Hepatocyte (in vitro differentiated cells): ENCODE data around the gene AGXT2. TPM values are rescaled to one million over a fixed set of nuclear protein-coding genes. Genes with fewer than 3 reads are reported as not detected.

Experiments
- DNase-seq: peaks from one replicate; pipeline ENCODE4 v3.0.0-alpha.2; 2016; ENCODE audit warnings: low spot score
- H2AFZ ChIP-seq: fragments of 200-600 bp; sonication (generic); 2 replicates; pipeline ENCODE4 v1.6.0; 2016; ENCODE audit warnings: antibody characterized with exemption, mild to moderate bottlenecking
- H3K27ac ChIP-seq: fragments of 200-600 bp; sonication (generic); 2 replicates; pipeline ENCODE4 v1.5.1; 2016; ENCODE audit warnings: mild to moderate bottlenecking
- H3K27me3 ChIP-seq: fragments of 200-600 bp; sonication (generic); 2 replicates; pipeline ENCODE4 v1.6.1; 2016
- H3K36me3 ChIP-seq: fragments of 200-600 bp; sonication (generic); replicated peaks from 2 replicates; pipeline ENCODE4 v1.5.1; 2016; ENCODE audit warnings: low read depth; ENCODE audit not compliant: insufficient read depth
- H3K4me1 ChIP-seq: fragments of 200-600 bp; sonication (generic); 2 replicates; pipeline ENCODE4 v1.5.1; 2016; ENCODE audit warnings: mild to moderate bottlenecking, moderate library complexity; ENCODE audit not compliant: insufficient read depth
- H3K4me2 ChIP-seq: fragments of 200-600 bp; sonication (generic); 2 replicates; pipeline ENCODE4 v1.6.0; 2016
- H3K4me3 ChIP-seq: fragments of 200-600 bp; sonication (generic); 2 replicates; pipeline ENCODE4 v1.5.1; 2016; ENCODE audit warnings: mild to moderate bottlenecking
- H3K79me2 ChIP-seq: fragments of 200-600 bp; sonication (generic); 2 replicates; pipeline ENCODE4 v1.6.0; 2017; ENCODE audit warnings: mild to moderate bottlenecking
- H3K9me2 ChIP-seq: fragments of 200-600 bp; sonication (generic); replicated peaks from 2 replicates; pipeline ENCODE4 v1.6.0; 2017; ENCODE audit warnings: mild to moderate bottlenecking; ENCODE audit not compliant: insufficient read depth
- H3K9me3 ChIP-seq: fragments of 200-600 bp; sonication (generic); 2 replicates; pipeline ENCODE4 v1.5.1; 2016; ENCODE audit warnings: low read depth, mild to moderate bottlenecking
- H4K20me1 ChIP-seq: fragments of 200-600 bp; sonication (generic); 2 replicates; pipeline ENCODE4 v1.6.0; 2016; ENCODE audit warnings: mild to moderate bottlenecking; ENCODE audit not compliant: insufficient read depth, poor library complexity, severe bottlenecking
- CTCF ChIP-seq: fragments of 200-600 bp; sonication (generic); IDR thresholded peaks from 2 replicates; pipeline ENCODE4 v1.5.1; 2016; ENCODE audit warnings: antibody characterized with exemption, mild to moderate bottlenecking; ENCODE audit not compliant: poor library complexity
- EZH2 ChIP-seq: fragments of 200-600 bp; sonication (generic); IDR thresholded peaks from 2 replicates; pipeline ENCODE4 v1.6.1; 2016; ENCODE audit warnings: antibody characterized with exemption, mild to moderate bottlenecking, borderline replicate concordance
- EZH2phosphoT487 ChIP-seq: fragments of 200-600 bp; sonication (generic); IDR thresholded peaks from one replicate; pipeline ENCODE4 v1.6.1; 2018; ENCODE audit warnings: antibody characterized with exemption, mild to moderate bottlenecking, low read depth, moderate library complexity; ENCODE audit not compliant: unreplicated experiment, severe bottlenecking
- WGBS: methylation state at CpG from one replicate; pipeline ENCODE4 v1.1.6; 2016; ENCODE audit warnings: low lambda C conversion rate; ENCODE audit errors: missing lambda C conversion rate; 5-methylcytosine and 5-hydroxymethylcytosine counted together
- polyA plus RNA-seq: library from polyadenylated mRNA; unstranded; fragments of >200 nt; fragmentation: Nextera tagmentation; extraction: Ambion mirVana; gene quantifications from 2 replicates; pipeline ENCODE4 v1.2.1, GENCODE V29; 2016
- total RNA-seq: library from RNA; depleted of rRNA; stranded (reverse); fragments of >200 nt; gene quantifications from 2 replicates; pipeline ENCODE4 v1.2.3, GENCODE V29; 2014

Gene AGXT2
- total and polyA plus RNA-seq, 2 experiments from 2014 or later, result 8.0 to 10.6 TPM

DNA sequence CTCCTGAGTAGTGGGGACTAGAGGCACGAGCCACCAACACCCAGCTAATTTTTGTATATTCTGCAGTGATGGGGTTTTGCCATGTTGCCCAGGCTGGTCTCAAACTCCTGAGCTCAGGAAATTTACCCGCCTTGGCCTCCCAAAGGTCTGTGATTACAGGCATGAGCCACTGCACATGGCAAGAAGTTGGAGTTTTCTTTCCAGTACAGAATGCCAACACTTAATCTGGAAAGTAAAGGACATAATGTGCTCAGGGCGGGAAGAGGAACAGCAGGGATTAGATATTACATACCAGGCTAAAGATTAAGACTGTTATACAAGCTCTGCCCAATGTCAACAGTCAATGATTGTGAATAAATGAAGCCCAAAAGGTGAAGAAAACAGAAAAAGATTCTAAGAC lies 47.2 kb upstream of the AGXT2 start:
- Histone ChIP-seq H3K9me2 (no peaks in the 10 kb centered on the region), H4K20me1 (no peaks in the 10 kb centered on the region), H3K27ac (peak overlapping the region; percentile 5), H3K36me3 (no peaks in the 10 kb centered on the region), H3K4me3 (no peak overlapping the region), H2AFZ (no peak overlapping the region), H3K4me1 (no peaks in the 10 kb centered on the region), H3K9me3 (no peaks in the 10 kb centered on the region), H3K27me3 (no peaks in the 10 kb centered on the region), H3K79me2 (peaks cover 8% of the 10 kb centered on the region), H3K4me2 (no peak overlapping the region)
- no peak for DNase-seq
- WGBS, result 88% methylated on average over 3 of the region's 3 CpGs
- TF ChIP-seq EZH2 (no peak), CTCF (no peak), EZH2phosphoT487 (no peak)

DNA sequence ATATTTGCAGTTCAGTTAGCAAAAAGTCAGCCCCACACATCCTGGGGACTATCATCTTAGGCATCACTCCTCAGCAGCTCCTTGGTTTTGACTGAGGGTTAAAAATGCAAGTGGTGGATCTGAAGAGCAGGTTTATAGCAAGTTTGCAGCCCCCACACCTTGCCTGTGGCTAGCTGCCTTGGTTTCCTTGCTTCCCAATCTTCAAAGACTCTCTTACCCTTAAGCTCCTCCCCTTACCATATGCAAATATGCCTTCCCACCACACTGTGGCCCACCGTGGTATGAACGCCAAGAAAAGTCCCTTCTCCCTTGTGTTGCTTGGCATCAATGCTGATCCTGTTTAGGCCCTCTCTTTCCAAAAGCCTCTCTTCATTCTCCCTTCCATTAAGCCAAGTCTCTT lies 45.0 kb upstream of the AGXT2 start:
- no peaks in the 10 kb centered on the region for H3K36me3 ChIP-seq
- TF ChIP-seq EZH2phosphoT487 (no peak), CTCF (no peak), EZH2 (no peak)
- no peak for DNase-seq
- H3K27ac ChIP-seq, result no peak overlapping the region
- H3K4me3 ChIP-seq, result no peak overlapping the region
- H2AFZ ChIP-seq, result no peak overlapping the region
- H3K4me1 ChIP-seq, result no peaks in the 10 kb centered on the region
- WGBS, result 97% methylated on average over 2 of the region's 2 CpGs
- no peaks in the 10 kb centered on the region for H3K9me2 ChIP-seq
- no peak overlapping the region for H3K4me2 ChIP-seq
- H3K9me3 ChIP-seq, result no peaks in the 10 kb centered on the region
- H3K27me3 ChIP-seq, result no peaks in the 10 kb centered on the region
- H3K79me2 ChIP-seq, result peaks cover 8% of the 10 kb centered on the region
- H4K20me1 ChIP-seq, result peaks cover 5% of the 10 kb centered on the region

- no peak overlapping the region for H2AFZ ChIP-seq
These were observed 44.0 kb upstream of the AGXT2 start for GRCh38 chr5:35091704-35092103.

More at GRCh38 chr5:35091704-35092103, 44.0 kb upstream of the AGXT2 start:
- H3K27me3 ChIP-seq, result no peaks in the 10 kb centered on the region
- no peak overlapping the region for H3K4me3 ChIP-seq
- H3K4me1 ChIP-seq, result no peaks in the 10 kb centered on the region
- no peaks in the 10 kb centered on the region for H3K9me2 ChIP-seq
- peaks cover 8% of the 10 kb centered on the region for H3K79me2 ChIP-seq
- H4K20me1 ChIP-seq, result peaks cover 5% of the 10 kb centered on the region
- no peak overlapping the region for H3K4me2 ChIP-seq
- no peak for TF ChIP-seq CTCF
- TF ChIP-seq EZH2, result no peak
- no peak for TF ChIP-seq EZH2phosphoT487
- H3K27ac ChIP-seq, result no peak overlapping the region
- no peaks in the 10 kb centered on the region for H3K9me3 ChIP-seq
- DNase-seq, result no peak
- WGBS, result 81% methylated on average over 5 of the region's 5 CpGs
- H3K36me3 ChIP-seq, result no peaks in the 10 kb centered on the region
